ENCODE measurements around the gene MAGEB3.

Gene MAGEB3

DNA sequence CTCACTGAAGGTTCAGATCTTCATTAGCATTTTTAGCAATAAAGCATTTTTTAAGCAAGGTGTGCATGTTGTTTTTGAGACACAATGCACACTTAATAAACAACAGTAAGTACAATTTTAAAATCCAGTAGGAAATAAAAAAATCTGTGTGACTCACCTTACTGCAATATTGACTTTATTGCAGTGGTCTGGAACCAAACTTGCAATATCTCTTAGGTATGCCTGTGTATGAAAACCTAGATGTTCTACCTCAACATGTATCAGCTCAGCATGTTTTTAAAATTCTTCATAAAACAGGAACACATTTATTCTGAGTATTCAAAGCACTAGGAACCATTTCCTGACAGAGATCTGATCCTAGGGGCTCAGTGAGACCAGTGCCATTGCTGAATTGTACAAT lies 52.1 kb downstream of the MAGEB3 start:
- DNase-seq = no peak

DNA sequence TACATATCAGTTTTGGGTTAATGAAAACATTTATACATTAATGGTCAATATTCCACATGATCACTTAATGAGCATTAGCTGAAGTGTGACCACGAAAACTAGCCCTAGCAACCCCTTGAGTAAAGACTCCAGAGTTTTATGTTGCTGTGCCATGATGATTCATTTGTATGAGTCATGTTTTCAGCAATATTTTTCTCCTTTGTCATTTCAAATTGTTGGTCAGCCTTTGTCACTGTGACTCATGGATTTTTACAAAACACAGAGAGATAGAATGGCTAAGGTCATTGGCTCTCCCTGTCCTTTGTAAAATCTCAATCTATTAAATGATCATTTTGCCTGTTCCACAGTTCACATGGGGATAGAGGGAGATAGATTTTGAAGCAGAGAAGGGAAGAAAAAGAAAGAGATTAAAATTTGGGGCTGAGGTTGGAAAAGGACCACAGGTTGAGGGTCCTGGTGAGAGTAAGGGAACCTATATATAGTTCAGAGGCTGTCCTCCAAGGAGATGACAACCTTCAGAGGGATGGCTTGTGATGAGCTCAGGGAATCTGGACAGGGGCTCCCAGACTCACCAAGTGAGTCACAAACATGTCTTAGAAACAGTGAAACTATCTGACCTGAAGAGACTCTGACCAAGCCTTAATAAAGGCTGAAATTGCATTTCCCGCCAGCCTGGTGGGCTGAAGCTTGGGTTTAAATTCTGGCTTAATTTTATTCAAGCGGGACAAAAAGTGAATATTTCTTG lies 53.2 kb downstream of the MAGEB3 start:
- DNase-seq = no peak
